Activated CD4-positive, alpha-beta T cell treated with anti-CD3 and anti-CD28 coated beads, Interleukin-2, amount 50 U/mL, for 4 hours (primary cell): ENCODE results near the gene MIP.
"Not testable (repeated sequence)": the region's sequence is repeated elsewhere in the genome, so short reads cannot be mapped to it uniquely, and the experiment has no call there.

ENCODE experiments used
- DNase-seq, 2 experiments: peaks; one replicate each; pipeline ENCODE4 v3.0.0-alpha.2; 2020

The MIP gene

GRCh38 chr12:56462565-56462964, 8.1 kb upstream of the MIP start:
- no peak for DNase-seq

GRCh38 chr12:56461235-56462159, 7.0 kb upstream of the MIP start:
- DNase-seq, result no peak

- DNase-seq, result no peak
Measured at GRCh38 chr12:56457817-56458216, 3.4 kb upstream of the MIP start.

- DNase-seq, result no peak
Measured at GRCh38 chr12:56451147-56451546, 3.3 kb downstream of the MIP start.

- no peak for DNase-seq
Measured at GRCh38 chr12:56450241-56450640, 4.2 kb downstream of the MIP start.

GRCh38 chr12:56449622-56449984, 4.9 kb downstream of the MIP start:
- no peak for DNase-seq

- peak; percentile 77 for DNase-seq
Measured at GRCh38 chr12:56448860-56449621, 5.4 kb downstream of the MIP start, which contains the start of gene TIMELESS. Gene TIMELESS, minus strand, starts transcription at chr12:56449426. Its CDS starts 15,256 bp downstream, at chr12:56434170.

GRCh38 chr12:56443208-56443607, 11.2 kb downstream of the MIP start:
- not testable (repeated sequence) for DNase-seq

GRCh38 chr12:56437430-56438176, 16.9 kb downstream of the MIP start:
- no peak for DNase-seq

GRCh38 chr12:56434828-56435227, 19.6 kb downstream of the MIP start:
- no peak for DNase-seq

- DNase-seq, result no peak
Measured at GRCh38 chr12:56431850-56432249, 22.6 kb downstream of the MIP start.

GRCh38 chr12:56431288-56431687, 23.2 kb downstream of the MIP start:
- no peak for DNase-seq

- DNase-seq, result no peak
Measured at GRCh38 chr12:56425940-56426438, 28.5 kb downstream of the MIP start.

GRCh38 chr12:56425193-56425592, 29.3 kb downstream of the MIP start:
- no peak for DNase-seq

- no peak for DNase-seq
Measured at GRCh38 chr12:56420411-56420810, 34.0 kb downstream of the MIP start.

- no peak for DNase-seq
Measured at GRCh38 chr12:56417739-56418138, 36.7 kb downstream of the MIP start.

- DNase-seq, result no peak
Measured at GRCh38 chr12:56414401-56414800, 40.1 kb downstream of the MIP start.

GRCh38 chr12:56413392-56413791, 41.1 kb downstream of the MIP start:
- DNase-seq, result no peak

GRCh38 chr12:56411781-56412639, 42.4 kb downstream of the MIP start:
- DNase-seq, result no peak

- DNase-seq, result no peak
Measured at GRCh38 chr12:56410768-56411167, 43.7 kb downstream of the MIP start.

- DNase-seq, result no peak
Measured at GRCh38 chr12:56408799-56409417, 45.5 kb downstream of the MIP start.

- not testable (repeated sequence) for DNase-seq
Measured at GRCh38 chr12:56404227-56404626, 50.2 kb downstream of the MIP start.
